Erythroblast (primary cell): ENCODE results near the gene STIM1.

ENCODE experiments used
- DNase-seq, 2 experiments: peaks; one replicate each; lab custom pipeline; 2025; lab: John Stamatoyannopoulos, UW
- GATA1 ChIP-seq: IDR thresholded peaks from 2 replicates; pipeline ENCODE4 v1.6.1; 2011; ENCODE audit warnings: low read depth, mild to moderate bottlenecking, control low read depth, low read length, moderate library complexity
- POLR2A ChIP-seq: IDR thresholded peaks from 2 replicates; pipeline ENCODE4 v1.6.1; 2011; ENCODE audit warnings: mild to moderate bottlenecking, low read length

The STIM1 gene

DNA sequence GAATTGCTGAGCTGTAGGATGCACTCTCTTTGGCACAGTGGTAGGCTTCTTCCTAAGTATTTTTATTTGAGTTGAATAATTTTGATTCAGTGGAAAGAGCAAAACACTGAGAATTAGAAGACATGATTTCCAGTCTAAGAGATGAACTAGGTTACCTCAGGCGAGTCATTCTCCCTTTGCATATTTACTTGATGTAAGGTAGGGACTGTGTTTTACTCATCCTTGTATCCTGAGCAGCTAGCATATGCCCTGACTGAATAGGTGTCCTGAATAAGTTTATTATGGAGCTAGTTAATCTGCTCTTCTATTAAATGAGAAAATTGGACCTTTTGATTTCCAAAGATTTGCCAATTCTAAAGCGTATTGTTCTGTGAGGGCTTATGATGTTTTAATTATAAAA lies 50.7 kb downstream of the STIM1 start:
- DNase-seq, result no peak
- TF ChIP-seq POLR2A (no peak), GATA1 (no peak)

DNA sequence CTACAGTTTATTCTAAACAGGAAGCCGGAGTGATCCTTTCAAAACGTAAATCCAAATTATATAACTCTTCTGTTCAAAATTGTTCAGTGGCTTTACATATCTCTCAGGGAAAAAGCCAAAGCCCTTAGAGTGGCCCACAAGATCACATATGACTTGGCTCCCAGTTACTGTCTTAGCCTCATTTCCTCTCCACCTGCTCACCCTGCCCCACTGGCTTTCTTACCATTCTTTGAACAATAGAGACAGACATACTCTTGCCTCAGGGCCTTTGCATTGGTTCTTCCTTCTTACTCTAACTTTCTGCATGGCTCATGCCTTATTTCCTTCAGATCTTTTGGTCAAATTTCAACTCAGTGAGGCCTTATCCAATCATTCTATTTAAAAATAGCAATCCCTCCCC lies 52.1 kb downstream of the STIM1 start:
- DNase-seq, result no peak
- TF ChIP-seq POLR2A (no peak), GATA1 (no peak)

DNA sequence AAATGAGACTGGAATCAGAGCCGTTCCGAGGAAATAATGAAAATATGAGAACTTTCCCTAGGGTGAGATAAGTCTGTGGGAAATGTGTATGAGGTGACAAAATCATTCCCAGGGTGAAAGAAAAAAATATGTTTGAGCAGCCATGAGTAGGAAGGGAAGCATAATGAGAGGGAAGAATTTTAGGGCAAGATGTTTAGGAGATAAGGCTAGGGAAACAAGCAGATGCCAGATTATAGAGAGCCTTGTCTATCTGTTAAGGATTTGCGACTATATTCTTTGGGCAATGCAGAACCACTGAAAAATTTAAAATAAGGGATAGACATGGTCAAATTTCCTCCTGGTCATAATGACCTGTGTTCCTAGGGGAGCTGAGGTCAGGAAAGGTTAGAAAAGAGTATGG lies 54.4 kb downstream of the STIM1 start:
- TF ChIP-seq POLR2A (no peak), GATA1 (no peak)
- no peak for DNase-seq

DNA sequence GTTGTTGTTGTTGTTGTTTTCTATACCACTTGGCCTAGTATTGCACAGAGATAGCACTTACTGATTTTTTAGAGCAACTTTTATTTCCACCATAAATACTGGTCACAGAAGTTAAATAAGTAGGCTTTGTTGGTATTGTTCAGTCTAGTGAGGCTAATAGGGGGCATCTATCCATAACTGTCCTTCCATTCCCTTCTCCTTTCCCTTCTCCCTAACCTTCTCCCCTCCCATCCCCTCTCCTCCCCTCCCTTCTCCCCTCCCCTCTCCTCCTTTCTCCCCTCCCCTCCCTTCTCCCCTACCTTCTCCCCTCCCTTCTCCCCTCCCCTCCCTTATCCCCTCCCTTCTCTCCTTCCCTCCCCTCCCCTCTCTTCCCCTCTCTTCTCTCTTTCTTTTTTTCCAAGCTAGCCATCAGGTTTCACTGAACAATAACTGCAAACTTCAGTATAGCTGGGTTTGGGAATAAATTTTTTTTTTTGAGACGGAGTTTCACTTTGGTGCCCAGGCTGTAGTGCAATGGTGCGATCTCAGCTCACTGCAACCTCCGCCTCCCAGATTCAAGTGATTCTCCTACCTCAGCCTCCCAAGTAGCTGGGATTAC lies 56.5 kb downstream of the STIM1 start:
- no peak for DNase-seq
- TF ChIP-seq POLR2A, result no peak
- no peak for TF ChIP-seq GATA1

DNA sequence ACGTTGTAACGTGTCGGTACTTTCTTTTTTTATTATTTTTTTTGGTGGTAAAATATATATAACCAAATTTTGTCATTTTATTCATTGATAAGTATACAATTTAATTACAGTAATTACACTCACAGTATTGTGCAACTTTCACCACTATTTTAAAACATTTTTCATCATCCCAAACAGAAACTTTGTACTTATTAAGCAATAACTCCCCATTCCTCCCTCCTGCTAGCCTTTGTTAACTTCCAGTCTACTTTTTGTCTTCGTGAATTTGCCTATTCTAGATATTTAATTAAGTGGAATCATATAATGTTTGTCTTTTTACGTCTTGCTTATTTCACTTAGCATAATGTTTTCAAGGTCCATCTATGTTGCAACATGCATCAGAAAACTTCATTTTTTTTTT lies 58.5 kb downstream of the STIM1 start:
- DNase-seq, result no peak
- TF ChIP-seq GATA1 (no peak), POLR2A (no peak)

DNA sequence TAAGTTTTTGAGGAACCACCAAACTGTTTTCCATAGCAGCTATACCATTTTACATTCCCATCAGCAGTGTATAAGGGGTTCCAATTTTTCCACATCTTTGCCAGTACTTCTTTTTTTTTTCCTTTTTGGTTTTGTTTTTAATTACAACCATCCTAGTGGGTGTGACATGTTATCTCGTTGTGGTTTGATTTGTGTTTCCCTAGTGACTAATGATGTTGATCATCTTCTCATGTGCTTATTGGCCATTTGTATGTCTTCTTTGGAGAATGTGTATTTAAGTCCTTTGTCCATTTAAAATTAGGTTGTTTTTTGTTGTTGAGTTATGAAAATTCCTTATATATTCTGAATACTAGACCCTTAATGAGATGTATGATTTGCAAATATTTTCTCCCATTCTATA lies 59.3 kb downstream of the STIM1 start:
- TF ChIP-seq GATA1, result no peak
- TF ChIP-seq POLR2A, result no peak
- peak; percentile 15 to 37 for DNase-seq

DNA sequence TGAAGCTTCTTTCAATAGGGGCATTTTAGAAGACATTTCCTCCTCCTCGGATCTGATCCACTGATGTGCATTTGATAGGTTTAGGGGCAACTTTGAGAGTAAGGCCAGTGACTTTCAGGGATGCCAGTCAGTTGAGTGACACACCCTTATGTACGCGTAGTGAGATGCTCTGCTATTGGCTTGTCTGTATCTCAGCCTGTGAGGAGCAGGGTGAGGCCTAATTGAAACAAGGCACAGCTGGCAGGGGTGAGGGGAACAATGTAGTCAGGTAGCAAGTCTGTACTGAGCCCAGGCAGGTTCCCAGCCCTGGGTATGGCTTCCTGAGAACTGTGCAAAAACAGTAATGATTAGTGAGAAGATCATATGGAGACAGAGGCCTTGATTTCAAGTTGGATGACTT lies 61.5 kb downstream of the STIM1 start:
- no peak for DNase-seq
- TF ChIP-seq GATA1 (no peak), POLR2A (no peak)

DNA sequence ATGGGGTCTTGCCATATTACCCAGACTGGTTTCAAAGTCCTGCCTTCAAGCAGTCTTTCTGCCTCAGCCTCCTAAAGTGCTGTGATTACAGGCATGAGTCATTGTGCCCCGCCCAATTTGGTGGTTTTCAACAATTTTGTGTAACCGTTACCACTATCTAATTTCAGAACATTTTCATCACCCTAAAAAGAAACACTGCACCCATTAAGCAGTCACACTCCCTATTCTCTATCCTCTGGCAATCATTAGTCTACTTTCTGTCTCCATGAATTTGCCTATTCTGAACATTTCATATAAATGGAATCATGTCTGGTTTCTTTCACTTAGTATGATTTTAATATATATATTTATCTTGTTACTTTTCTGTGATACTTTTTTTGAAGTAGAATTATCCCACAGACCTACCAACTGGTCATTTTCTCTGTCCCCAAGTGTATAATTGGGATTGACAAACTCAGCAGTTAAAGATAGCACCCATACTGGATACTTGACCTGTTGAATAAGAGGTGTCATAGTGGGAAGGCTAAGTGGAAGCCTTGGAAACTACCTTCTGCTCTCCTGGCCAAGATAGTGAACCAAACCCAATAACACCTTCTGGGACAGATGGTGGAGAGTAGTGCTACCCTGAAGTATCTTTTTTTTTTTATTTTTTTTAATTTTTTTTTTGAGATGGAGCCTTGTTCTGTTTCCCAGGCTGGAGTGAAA lies 64.8 kb downstream of the STIM1 start:
- TF ChIP-seq POLR2A (no peak), GATA1 (no peak)
- peak; percentile 73 to 91 for DNase-seq

DNA sequence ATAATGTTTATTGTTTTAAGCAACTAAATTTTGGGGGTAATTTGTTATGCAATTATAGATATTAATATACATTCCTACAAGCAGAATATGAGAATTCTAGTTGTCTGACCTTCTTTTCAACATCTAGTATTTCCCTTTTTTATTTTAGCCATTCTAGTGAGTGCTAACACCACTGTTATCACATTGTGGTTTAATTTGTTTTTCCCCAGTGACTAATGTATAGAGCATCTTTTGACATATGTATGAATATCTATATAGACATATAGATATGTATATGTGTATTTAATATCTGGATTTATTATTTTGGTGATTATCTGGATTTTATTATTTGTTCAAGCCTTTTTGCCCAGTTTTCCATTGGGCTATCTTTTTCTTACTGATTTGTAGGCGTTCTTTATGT lies 66.6 kb downstream of the STIM1 start:
- TF ChIP-seq GATA1 (no peak), POLR2A (no peak)
- no peak for DNase-seq

DNA sequence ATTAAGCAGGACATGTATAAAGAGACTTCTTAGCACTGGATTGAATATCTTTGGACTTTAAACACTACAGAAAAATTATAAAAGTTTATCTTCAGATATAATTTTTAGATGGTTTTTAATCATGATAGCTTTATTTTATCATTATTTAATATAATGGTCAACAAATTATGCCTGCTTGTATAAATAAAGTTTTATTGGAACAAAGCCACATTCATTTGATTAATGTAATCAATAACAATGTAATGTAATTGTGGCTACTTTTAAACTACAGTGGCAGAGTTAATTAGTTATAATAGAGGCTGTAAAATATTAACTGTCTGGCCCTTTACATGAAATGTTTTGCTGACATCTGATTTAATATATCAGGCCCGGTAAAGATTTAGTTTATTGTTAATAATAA lies 70.0 kb downstream of the STIM1 start:
- DNase-seq, result no peak
- no peak for TF ChIP-seq GATA1
- TF ChIP-seq POLR2A, result no peak

DNA sequence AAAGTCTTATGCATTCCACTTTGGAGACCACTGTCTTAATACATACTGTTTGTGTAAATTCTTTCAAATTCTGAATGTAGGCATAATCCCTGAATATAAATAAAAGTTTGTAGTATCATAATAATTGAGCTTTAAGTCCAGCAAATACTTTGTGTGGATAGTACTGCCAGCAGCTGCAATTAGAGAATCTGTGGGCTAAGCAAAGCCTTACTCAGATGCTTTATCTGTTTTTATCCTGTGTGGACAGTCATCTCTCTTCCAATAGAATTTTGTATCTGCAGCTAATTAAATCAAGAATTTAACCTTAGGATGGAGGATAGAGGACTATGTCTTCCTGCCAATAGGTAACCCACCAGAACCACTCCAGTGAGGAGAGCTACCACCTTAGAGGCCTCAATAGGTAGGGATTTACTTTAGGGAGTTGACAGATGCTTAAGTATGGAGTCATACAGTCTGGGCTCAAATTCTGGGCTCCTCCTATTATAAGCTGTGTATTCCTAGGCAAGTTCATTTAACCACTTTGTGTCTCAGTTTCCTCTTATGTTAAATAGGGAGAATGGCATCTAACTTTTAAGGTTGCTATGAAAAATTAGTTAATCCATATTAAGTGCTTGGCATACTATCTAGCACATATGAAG lies 71.1 kb downstream of the STIM1 start:
- TF ChIP-seq POLR2A (no peak), GATA1 (no peak)
- DNase-seq, result no peak

DNA sequence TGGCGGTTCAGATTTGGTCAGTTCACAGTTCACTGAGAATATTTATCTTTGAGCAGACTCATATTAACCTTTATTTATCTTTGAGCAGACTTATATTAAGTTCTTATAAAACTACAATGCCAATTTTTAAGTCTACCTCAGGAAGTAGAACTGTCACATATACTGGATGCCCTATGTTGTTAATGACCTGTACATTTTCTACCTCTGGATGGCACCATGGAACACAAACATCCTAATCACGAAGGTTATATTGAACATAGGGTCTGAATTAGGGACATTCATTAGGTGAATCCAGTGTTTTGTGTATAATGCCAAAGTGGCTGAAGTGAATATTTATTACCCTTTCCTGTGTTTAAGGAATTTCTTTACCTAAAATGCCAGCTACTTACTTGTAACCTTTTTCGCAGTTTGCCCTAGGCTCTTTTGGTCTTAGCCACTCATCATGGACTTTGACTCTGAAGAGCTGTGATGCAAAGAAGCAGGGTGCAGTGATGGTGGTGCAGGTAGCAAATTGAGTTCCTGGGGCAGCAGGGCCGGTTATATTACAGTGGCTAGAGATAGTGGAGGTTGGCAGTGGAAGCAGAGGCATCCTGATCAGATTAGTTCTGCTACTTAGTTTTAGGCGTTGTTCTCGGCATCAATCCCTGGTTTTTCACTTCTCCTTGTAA lies 71.8 kb downstream of the STIM1 start:
- no peak for TF ChIP-seq POLR2A
- no peak for TF ChIP-seq GATA1
- no peak for DNase-seq

DNA sequence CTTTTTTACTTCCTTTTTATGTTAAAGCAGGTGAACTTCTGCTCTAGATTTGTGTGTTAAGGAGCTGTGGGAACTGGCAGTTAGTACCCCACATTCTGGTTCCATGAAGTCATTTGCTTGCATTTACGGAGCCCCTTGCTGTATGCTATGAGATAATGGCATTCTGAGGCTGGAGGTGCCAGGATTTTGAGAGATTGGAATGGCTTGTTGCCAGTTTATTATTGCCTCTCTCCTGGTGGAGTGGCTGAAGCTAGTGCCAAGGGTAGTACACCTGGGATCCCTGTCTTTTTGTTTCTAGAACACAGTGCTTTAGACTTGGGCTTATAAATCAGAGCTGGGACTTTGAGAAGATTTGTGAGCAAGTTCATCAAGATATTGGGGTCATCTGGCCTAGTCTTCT lies 73.8 kb downstream of the STIM1 start:
- TF ChIP-seq GATA1 (no peak), POLR2A (no peak)
- DNase-seq, result no peak

DNA sequence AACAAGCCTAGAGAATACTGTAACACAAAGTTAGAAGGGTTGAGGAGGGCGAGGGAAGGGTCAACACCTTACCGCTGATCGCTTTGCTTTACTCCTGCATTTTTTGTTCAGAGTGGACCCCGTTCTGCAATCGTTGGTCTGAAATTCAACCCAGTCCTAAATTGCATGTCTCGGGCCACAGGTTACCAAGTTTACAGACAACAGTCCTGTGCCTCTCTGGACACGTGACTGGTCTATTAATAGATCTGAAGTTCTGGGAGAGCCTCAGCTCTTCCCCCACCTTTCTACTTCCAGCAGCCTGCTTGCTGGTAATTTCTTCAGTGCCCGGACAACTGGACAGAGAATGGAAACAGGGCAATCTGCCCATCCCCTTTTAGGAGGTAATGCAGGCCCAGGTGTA lies 74.2 kb downstream of the STIM1 start:
- no peak for DNase-seq
- no peak for TF ChIP-seq GATA1
- no peak for TF ChIP-seq POLR2A

DNA sequence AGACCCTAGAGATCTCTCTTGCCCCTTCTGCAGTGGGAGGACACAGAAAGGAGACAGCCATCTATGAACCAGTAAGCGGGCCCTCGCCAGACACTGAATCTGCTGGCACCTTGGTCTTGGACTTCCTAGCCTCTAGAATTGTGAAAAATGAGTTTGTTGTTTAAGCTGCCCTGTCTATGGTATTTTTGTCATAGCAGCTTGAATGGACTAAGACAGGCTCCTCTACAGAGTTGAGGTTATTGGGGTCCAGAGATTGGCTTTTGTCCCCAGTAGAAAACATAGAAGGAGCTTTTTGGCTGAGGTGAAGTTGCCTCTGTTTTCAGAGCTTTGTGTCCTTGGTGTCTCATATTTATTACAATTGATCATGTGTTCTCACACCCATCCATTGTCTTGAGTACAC lies 77.2 kb downstream of the STIM1 start:
- DNase-seq, result no peak

More for the DNA sequence above, 77.2 kb downstream of the STIM1 start:
- TF ChIP-seq POLR2A (no peak), GATA1 (no peak)
